Kidney glomerular epithelial cell (primary cell): ENCODE measurements around the gene FAM219B.

Source experiments
- DNase-seq: peaks from one replicate; lab custom pipeline; 2025; lab: John Stamatoyannopoulos, UW

The FAM219B gene

GRCh38 chr15:74873036-74873755 is 33.5 kb downstream of the FAM219B start, which contains the start of gene SCAMP2:
Gene SCAMP2 (minus strand): TSS chr15:74873365. CDS start chr15:74873255, 110 bp downstream.
- peak; percentile 95 for DNase-seq

DNA sequence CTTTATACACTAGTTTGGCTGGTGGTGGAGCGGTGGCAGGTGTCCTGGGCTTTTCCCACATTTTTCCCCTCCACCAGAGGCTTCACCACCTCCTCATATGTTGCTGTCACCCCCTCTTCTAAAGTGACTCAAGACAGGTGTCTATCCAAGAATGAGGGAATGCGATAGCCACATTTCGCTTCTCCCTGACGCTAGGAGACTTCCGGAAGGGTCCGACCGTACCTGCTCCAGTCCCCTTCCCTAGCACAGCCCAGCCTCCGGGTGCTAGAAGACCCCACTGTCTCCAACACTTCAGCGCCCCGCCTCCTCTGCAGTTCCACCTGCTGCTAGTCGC is 34.0 kb downstream of the FAM219B start:
- DNase-seq, result no peak

DNA sequence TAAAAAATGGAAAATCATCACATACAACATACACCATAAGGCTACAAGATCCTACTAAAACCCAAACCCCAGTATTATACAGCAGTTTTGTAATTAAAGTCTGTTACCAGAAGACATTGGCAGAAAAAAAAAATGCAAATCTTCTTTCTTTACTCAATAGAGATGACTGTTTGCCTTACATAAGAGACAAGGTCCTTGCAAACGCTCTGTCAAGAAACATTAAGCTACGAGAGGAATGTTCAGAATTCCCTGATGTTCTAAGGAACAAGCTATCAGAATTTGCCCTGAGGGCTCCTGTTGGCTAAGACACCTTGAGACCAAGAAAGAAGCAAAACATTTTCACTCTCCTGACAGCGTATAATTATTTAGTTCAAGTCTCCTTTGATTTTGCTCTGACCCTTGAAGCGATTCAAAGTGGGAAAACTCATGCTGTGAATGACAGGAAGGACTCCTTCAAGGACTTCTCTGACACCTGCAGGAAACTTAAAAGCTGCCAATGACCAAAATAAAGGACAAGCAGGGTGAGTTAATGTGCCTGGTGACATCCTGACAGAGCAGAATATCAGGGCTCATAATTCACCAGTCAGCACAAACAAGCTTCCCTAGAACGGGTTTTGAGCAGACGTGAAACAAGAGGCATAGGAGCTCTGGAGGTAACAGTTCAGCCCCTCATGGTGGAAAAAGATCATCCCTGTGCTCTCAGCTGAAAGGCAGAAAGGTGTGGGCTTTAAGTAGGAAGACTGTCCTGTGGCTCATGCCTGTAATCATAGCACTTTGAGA is 36.0 kb downstream of the FAM219B start:
- no peak for DNase-seq

DNA sequence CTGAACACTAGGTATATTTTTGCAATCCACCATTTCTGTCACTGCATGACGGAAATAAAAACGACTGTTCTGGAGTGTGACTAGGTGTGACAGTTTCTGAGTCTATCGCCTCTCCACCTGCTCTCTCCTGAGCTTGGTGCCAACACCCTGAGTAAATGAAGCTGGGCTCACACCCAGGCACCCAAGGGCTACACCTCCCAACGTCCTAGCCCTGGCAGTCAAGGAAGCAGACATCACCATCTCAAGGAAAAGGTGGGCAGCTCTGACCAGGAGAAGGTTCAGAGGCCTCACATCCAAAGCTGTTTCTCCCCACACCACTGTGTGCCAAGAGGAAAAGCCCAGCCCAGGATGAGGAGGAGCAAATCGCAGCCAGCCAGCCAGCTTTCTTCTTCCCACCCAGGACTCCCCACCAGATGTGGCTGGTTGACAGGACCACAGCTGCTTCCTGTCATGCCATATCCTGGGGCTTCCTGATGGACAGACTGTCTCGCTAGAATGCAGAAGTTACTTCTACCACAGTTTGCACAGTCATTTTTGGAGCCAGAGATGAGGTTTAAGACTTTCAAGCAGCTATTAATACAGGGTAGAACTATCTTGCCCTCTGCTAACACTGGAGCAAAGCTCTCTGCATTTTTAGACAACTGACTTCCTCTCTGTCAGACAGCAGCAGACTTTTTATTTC is 36.8 kb downstream of the FAM219B start:
- DNase-seq, result no peak

GRCh38 chr15:74869372-74869725 is 37.3 kb downstream of the FAM219B start:
- DNase-seq, result no peak

DNA sequence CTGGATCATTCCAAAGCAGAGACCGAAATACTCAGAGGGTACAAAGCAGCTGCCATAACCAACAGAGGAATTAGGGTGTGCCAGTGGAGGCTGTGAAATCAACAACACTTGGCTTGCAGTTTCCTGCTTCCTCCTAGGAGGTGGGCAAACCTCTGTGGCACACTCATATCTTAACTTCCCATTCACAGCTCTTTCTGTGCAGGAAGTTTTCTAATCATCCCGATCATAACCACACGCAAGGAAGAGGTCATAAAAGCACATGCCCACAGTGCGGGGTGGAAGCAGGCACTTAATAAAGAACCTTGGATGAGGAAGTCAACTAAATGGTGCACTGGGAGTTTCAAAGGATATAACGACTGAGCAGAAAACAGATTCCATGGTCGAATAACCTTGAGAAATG is 38.6 kb downstream of the FAM219B start:
- no peak for DNase-seq

GRCh38 chr15:74867466-74868038 is 39.1 kb downstream of the FAM219B start:
- DNase-seq, result no peak

GRCh38 chr15:74866090-74866489 is 40.6 kb downstream of the FAM219B start:
- DNase-seq, result peak; percentile 51

DNA sequence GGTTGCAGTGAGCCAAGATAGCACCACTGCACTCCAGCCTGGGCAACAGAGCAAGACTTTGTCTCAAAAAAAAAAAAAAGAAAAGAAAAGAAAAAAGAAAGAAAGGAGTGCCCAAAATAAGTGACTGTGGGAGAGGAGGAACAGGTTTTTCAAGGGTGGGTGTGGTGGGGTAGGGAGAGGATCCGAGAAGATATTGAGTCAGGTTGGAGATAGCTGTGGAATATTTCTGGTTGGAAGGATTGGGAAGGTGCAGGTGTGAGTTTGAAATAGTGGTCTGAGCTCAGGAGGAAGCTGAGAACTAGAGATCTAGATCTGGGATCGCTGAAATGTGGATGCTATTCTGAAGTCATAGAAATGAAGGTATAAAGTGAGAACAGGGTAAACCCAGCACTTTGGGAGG is 41.3 kb downstream of the FAM219B start:
- DNase-seq, result no peak

DNA sequence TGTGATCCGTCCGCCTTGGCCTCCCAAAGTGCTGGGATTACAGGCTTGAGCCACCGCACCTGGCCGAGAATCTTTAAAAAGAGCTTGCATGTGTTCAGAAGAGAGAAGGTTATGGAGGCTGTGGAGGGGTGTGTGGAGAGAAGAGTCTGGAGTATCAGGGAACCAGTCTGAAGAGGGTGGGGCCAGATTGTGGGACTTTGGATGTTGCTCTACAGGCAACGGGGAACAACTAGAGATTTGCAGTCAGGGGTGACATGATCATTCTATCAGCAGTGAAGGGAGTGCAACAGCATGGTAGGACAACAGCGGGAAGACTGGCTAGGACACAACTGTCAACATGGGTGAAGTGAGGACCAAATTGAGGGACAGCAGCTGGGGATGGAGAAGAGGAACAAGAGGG is 42.4 kb downstream of the FAM219B start:
- no peak for DNase-seq

DNA sequence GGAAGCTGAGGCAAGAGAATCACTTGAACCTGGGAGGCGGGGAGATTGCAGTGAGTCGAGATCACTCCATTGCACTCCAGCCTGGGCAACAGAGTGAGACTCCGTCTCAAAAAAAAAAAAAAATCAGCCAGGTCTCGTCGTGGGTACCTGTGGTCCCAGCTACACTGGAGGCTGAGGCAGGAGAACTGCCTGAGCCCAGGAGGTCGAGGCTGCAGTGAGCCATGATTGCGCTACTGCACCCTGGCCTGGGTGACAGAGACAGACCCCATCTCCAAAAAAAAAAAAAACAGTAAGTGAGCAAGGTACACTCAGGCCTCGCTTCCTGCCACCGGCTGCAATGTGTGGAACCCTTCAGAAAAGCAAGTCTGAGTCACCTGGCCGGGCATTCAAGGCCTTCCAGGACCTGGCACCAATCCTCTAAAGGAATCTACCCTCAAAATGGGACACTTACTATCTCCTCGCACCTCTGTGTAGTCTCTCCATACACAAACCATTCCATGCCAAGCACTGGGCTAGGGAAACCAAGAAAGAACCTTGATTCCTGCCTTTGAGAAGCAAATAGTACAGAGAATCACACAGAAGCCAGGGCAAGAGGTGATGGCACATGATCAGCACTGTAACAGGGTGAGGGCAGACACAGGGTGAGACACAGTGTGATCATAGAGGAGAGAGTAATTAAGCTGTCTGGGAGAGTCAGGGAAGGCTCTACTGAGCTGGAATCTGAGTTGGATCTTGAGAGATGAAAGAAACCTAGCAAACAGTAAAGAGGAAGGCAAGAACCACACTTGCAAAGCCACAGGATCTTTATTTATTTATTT is 43.2 kb downstream of the FAM219B start:
- DNase-seq, result peak; percentile 73

DNA sequence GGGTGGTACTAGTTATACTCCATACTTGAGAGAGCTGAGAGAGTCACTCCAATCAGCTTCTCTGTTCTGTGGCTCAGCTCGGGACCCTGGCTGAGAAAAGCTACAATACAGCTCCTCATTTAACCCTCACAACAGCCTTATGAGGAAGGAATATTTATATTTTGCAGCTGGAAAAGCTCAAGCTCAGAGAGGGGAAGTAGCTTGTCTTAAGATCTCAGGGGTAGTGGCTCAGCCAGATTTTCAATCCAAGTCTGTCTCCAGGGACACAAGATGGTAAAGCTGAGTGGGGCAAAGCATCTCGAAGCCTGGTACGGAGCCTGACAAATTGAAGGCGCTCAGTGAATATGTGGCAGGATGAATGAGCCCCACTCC is 48.3 kb downstream of the FAM219B start:
- DNase-seq, result no peak

GRCh38 chr15:74857671-74858368 is 48.8 kb downstream of the FAM219B start:
- no peak for DNase-seq

- DNase-seq, result no peak
Measured at GRCh38 chr15:74857082-74857655, 49.5 kb downstream of the FAM219B start.

DNA sequence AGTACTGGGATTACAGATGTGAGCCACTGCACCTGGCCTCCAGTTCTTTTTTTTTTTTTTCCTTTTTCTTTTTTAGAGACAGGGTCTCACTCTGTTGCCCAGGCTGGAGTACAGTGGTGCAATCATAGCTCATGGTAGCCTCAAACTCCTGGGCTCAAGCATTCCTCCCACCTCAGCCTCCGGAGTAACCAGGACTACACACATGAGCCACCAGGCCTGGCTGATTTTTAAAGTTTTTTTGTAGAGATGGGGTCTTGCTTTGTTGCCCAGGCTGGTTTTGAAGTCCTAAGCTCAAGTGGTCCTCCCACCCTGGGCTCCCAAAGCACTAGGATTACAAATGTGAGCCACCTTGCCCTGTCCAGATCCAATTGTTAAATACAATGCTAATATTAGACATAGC is 50.1 kb downstream of the FAM219B start:
- no peak for DNase-seq

- no peak for DNase-seq
Measured at GRCh38 chr15:74855857-74856256, 50.8 kb downstream of the FAM219B start.

DNA sequence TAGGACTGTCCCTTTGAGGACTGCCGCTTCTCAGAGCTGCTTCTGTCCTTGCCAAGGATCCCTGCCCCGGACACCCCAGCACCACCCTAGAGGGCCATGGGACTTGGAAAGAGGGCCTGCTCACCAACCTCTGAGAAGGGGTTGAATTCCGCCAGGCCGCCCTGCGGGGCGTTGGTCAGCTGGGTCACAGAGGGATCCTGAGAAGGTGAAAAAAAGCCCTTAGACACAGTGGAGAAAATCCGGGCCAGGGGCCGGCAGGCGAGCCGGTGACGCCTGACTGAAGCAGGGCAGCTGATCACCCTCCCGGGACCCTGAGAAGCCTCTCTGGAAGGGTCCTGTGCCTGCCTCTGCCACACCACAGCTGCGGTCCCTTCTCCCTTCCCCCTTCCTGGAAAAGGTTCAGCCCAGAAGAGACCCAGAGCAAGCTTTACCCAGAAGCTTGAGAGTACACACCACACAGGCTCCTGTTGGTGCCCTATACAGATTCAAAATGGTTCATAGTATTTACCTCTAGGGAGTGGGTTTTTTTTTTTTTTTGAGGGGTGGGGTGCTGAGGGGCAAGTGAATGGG is 52.1 kb downstream of the FAM219B start:
- no peak for DNase-seq

DNA sequence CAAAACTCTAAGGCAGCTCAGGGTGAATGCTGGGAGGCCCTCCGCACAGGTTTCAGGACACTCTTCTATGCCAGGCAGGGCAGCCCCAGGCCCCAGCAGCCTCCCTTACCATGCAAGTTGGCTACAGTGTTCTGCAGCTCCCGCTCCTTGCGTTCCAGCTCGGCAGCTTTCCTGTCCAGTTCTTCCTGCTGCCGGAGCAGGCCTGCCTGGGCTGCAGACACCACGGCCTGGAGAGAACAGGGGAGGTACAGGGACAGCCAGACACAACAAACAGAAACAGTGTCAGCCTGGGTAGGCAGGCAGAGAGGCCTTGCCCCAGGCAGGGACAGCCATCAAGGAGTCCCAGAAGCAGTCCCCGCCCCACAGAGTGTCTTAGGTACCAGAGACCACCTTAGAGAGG is 54.7 kb downstream of the FAM219B start:
- no peak for DNase-seq

DNA sequence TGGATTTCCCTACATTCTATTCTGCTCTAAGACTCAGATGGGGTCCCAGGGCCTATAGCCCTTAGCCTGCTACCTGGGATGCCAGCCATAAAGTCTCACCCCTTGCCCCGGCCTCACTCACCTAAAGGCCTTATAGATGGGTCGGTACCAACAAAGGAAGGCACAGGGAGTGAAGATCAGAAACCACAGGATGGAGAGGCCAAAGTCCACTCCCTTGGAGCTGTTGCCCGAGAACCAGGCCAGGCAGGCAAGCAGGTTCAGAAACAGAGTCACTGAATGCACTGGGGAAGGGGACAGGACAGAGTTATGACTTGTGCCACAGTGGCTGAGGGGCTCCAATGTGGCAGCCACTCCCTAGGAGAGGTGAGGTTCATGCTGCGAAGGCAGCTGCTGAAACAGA is 56.3 kb downstream of the FAM219B start:
- DNase-seq, result no peak
